NCI-H1092 treated with DMSO at 0.1 percent for 48 hours (cell line): ENCODE data around the gene BBS7.

Source experiments
- DNase-seq: peaks from one replicate; lab custom pipeline; 2025; lab: John Stamatoyannopoulos, UW

BBS7 gene

DNA sequence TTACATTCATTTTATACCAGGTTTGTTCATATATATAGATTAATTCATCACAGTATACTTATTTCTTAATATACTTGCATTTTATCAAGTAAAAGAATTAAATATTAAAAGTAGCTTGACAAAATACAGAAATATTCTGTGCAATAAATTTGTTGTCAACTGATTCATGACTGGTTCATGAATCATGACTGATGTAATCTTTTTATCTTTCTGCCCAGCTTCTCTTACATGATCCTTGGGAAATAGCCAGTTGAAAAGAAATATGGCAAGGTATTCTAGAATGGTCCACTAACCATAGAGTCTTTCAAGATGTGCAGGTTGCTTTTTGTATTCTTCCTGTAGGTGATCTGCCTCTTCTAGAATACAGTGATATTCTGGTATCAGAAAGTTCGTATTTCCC, 42.4 kb downstream of the BBS7 start:
- no peak for DNase-seq

DNA sequence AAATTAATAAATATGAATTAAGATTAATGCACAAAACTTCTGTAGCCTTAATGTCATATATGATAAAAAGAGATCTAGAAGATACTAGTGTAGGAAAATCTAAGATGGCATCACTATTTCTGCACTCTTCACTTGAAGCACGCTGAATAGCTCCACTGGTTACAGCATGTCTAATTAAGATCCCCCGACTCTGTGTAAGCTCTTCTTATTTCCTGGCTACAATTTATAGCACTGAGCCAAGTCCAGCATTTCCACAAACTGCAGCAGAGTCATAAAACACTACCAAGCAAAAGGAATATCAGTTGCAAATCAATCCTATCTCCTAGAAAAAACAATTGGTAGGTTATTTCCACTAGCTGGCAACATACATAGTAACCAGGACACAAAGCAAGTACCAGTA, 45.3 kb downstream of the BBS7 start:
- DNase-seq: no peak

DNA sequence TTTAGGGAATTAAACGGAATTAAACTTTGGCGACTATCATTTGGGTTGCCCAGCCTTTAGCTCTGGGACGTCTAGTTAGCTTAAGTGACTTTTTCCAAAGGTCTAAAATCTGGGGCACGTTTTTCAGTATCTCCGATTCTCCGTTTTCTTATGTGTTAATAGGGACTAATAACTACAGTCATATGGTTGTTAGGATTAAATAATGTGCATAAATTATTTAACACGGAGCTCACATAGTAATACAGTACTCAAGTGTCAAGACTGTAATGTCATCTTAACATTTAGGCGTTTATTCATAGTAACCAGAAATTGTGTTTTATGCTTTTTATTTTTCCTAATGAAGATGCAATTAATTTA, 46.1 kb downstream of the BBS7 start:
- no peak for DNase-seq

DNA sequence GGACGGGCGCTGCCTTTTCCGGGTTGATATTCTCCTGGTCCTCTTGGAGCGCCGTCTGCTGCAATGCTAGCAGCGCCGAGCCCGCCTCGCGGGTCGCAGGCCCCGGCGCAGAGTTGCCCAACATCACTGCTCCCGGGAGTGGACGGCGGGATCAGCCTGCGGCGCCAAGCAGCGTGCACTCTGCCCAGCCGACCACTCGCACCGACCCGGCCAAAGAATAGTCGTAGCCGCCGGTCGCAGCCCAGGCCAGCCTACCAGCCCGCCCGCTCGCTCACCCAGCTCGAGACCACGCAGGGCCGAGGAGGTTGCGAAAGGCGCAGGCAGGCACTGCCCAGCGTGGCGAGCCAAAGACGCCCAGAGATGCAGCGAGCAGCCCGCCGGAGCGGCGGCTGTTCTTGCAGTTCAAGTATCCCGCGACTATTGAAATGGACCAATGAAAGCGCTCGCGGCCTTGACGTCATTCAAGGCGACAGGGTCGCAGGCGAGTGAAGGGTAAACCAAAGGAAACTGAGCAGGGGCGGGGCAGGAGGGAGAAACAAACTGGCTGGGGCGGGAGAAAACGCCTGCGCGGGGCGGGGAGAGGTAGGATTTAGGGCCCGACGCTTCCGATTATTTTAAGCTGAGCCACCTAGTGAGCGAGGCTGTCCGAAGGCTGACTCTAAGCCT, 46.6 kb downstream of the BBS7 start, which contains the start of gene CCNA2:
Gene CCNA2, minus strand, starts transcription at position 379 of the 666 bp plus-strand sequence. Its CDS starts 255 bp downstream, at position 124.
- peak; percentile 92 for DNase-seq

DNA sequence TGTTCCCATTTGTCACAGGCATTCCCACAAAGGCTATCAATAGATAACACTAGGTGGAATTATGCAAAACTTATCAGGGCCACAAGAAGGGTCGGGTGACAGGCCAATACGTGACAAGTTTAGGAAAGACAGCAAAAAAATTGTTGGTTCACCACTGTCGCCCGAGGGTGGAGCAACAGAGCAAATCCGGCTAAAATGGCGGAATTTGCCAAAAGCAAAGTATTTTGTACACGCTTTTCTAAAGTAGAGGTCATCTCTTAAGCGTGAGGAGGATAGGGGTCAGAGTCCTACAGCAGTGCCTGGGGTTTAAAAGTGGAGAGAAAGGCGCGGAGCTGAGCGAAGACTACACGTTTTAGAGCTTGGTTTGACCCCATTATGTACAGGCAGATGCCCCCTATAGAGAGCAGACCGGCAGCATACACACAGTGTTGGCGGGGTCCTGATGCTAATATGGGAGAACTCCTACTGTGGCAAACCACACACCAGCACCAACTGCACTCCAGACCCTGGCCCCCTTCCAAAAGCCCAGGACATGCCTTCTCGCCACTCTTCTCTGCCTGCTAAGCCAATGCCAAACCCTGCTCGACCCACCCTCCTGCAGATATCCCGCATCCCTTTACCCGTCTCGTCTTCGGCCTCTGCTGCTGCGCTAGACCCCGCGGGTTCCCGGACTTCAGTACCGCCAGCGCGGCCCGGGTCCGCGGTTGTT, 47.3 kb downstream of the BBS7 start:
- peak; percentile 47 for DNase-seq

DNA sequence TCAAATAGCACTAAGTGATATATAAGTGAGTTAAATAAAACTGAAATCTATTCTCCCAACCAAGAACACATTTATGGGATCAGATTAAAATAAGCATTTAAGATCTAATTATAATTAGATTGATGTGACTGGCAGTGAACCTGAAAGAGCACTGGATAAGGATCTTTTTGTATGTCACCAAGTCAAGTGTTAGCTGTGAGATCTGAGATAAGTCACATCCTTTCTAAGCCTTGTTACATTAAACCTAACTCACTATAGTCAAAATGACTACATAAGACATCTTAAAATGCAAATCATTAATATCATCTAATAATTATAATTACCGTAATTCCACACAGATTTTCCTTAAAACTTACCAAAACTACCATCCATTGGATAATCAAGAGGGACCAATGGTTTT, 48.2 kb downstream of the BBS7 start:
- no peak for DNase-seq

DNA sequence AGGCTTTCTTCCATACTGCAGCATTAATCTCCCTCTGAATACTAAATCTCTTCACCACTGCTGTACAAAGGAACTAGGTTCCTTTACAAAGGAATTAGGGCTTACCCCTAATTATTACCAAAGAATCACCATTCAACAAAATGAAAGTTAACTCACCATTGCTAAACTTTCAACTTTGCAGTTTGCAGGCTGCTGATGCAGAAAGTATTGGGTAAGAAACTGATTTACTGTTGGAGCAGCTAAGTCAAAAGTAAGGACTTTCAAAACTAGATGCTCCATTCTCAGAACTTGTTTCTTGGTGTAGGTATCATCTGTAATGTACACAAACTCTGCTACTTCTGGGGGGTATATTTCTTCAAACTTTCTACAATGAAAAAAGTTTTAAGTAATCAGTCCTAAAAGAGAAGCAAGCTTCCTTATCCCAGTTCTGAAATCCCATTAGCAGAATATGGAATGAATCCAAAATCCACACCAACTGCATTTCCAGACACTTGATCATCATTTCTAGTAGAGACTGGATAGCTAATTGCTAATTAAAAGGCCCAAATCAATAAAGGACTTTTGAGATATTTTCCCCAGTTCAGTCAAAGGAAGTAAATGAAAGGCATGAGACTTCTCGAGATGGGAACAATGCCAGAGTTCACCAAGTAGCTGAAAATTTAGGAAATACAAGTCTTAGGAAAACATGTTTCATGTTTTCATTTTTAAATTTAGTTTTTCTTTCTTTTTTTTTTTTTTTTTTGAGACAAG, 50.9 kb downstream of the BBS7 start:
- no peak for DNase-seq

DNA sequence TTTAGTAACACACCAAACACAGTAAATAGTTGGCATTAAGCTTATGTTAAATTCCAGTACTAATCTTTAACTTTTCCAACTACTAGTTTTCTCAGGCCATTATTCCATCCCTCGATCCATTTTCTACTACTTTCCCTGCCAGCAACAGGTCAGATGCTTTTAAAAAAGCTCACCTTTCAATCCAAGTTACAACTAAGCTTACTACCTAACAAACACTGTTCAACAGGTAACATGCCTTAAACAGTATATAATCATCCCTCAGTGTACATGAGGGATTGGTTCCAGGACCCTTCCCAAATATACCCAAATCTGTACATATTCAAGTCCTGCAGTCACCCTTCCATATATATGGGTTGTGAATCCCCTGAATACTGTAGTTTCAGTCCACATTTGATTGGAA, 52.1 kb downstream of the BBS7 start:
- DNase-seq: no peak

DNA sequence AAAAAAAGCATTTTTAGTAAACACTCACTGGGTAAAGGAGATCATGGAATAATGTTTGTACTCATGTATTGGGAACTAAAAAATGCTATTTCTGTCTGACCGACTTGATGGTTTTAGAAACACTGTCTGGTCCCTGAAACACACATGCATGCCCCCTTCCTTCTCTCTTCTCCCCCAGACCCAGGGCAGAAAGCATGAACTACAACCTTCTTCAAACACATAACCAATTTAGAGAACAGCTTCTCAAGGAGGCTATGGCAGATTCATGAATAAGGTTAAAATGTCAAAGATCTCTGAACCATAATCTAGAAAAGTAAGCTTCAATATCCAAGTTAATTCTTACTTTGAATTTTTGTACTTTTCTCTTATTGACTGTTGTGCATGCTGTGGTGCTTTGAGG, 52.6 kb downstream of the BBS7 start:
- no peak for DNase-seq

DNA sequence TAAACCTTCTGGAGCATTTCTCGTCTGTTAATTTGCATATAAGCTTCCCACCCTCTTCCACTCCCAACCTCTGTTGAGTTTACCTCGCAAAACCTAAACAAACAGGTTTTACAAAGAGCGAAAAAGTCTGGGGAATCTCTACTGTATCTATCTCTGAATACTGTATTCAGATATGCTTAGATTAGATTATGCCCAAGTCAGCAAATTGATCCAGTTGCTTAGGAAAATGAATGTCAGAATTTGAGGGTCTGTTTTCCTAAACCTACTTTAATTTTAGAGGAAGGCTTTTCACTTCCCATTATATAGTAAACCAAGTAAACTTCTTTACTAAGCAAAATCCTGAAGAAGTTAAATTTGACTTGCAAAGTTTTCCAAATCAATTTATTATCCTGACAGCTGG, 53.3 kb downstream of the BBS7 start:
- no peak for DNase-seq

DNA sequence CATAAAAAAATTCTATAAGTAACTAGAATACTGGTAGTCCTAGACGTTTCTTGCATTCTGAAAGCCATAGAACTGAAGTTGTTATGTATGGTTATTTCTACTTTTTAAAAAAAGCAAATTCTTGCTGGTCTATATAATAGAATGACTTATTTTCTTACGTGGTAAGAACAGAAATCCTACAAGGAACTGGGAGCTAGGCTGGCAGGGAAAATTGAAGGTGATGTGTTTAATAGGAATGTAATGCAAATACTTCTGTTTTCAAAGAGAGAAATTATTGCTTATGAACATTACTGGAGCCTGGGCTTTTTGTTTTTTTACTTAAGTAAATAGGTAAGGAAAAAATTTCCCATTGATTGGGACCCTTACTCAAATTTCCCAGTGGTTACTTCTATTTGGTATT, 55.5 kb downstream of the BBS7 start:
- no peak for DNase-seq

DNA sequence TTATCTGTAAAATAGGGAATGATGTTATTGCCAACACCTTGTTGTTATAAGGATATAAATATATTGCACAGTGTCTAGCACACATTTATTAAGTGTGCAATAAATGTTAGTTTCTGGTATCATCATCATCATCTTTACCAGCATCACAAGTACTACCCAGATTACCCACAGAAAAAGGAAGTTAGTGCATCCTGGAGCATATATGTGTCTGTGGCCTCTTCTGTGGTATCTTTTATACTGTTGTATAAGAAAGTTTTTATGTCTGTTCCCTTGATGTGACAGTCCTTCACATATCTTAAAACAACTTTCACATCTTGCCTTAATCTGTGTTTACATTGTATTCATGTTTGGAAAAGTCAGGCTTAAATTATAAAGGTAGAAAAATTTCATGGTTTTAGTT, 59.2 kb downstream of the BBS7 start:
- no peak for DNase-seq

DNA sequence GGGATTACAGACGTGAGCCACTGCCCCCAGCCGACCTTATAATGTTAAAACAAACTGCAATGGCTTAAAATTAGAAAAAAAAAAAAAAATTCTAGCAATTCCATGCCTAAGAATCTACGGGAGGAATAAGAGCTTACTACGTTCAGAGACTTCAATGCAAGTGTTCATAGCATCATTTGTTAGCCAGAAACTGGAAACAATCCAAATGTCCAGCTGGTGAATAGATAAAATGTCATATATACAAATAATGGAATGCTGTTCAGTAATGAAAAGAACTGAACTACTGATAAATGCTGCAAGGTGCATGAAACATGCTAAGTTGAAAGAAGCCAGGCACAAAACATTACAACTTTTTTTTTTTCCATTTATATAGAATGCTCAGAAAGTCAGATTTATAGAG, 63.9 kb downstream of the BBS7 start:
- no peak for DNase-seq

DNA sequence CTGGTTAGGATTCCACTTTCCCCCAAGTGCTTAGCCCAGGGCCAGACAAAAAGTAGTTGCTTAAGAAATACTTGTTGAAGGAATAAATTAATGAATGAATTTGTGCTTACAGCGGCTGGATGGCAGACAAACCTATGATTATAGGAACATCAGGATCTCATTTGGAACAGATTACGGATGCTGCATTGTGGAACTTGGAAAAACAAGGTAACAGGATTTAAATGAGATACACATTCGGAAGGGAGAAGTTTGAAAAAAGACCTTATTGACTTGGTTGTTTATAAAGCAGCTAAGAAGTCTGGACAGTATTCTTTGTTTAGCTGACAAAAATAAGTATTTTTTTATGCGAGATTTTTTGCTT, 68.6 kb downstream of the BBS7 start:
- no peak for DNase-seq

DNA sequence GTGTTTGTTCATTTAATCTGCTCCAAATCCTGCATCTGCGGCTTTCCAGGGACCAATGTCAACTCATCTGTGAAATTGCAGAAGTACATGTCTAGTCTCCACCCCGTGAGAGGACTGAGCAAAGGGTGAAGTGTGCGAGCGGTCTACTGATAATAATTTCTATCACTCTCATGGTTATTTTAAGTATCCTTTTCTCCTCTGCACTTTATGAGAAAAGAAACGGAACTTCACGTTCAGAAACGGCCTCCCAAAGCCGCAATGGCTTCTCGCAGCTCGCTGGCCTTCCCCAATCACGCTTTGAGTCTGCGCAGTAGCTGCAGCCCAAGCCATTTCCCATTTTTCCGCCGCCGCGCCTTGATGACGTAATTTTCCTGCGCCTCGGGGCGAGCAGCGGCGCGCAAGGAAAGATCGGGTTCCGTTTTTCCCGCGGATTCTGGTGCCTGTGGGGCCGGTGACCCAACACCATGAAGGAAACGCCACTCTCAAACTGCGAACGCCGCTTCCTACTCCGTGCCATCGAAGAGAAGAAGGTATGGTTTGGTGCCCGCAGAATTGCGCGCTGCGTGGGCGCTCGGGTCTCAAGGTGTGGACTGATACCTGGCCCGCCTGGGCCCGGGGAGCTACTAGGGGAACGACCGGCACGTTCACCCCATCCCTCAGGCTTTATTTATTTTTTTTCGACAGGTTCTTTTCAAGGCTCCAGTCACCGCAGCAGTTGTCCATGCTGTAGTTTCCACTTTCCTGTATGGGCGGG, 69.1 kb downstream of the BBS7 start, which contains the start of gene EXOSC9:
Gene EXOSC9, plus strand, starts transcription at position 363 of the 754 bp plus-strand sequence. Its CDS starts 102 bp downstream, at position 465.
- peak; percentile 87 for DNase-seq

DNA sequence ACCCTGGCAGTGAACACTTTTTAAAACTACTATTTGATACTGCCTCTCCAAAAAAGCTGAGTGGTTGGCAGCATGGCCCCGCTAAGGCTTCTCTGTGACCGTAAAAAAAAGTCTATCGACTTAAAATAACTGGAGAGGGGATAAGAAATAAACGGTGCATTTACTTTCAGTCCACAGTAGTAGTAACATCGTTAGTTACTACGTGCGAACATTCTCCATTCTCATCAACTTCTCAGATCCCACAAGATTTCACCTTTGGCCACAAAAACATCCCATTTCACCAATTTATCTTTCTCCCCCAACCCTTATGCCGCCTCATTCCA, 69.7 kb downstream of the BBS7 start:
- DNase-seq: no peak

DNA sequence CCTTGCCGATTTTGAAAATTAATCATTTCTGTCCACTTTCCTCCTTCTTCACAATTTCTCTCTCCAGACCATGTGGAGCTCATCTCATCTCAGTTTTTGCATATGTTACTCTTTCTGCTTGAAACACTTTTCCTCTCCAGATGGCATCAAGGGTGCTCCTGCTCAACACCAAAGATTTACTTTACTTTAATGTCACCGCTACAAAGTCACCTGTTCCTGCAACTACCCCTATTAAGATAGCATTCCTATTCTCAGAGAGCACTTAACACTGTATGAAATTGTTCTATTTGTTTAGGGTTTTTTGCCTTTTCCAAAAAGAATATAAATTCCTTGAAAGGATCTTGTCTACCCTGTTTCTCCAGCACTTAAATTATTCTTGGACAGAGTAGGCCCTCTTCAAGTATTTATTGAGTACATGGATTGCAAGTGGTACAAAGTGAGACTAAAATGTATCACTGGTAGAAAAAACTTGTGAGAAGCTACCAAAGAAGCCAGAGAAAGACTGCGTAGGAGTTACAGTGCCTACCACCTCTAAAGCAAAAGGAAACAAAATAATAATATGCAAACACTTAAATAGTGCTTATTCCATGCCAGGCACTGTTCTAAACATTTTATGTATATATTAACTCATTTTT, 70.3 kb downstream of the BBS7 start:
- DNase-seq: no peak

DNA sequence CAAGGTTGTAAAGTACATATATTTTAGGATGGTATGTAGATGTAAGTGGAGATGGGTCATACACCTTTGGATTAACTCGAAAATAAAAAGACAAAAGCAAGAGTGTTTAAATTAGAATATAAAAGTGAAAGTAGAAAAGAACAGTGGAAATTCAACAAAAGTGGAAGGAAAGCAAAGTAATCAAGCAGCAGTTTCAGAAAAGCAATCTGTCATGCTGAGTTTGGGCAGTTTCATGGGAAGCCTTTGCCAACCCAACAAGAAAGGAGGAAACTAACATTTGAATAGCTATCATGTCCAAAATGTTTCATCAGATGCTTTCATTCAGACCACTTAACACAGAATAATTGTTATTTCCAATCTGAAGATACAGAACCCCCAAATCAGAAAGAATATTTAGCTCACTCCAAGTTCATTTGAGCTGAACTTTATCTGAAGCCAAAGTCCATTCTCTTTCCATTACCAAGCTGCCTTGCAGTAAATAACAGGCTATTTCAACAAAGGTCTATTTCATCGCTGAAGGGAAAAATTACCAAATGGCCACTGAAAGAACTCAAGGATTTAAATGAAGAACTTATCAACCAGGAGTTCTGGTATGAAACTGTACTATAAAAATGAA, 71.0 kb downstream of the BBS7 start:
- no peak for DNase-seq

DNA sequence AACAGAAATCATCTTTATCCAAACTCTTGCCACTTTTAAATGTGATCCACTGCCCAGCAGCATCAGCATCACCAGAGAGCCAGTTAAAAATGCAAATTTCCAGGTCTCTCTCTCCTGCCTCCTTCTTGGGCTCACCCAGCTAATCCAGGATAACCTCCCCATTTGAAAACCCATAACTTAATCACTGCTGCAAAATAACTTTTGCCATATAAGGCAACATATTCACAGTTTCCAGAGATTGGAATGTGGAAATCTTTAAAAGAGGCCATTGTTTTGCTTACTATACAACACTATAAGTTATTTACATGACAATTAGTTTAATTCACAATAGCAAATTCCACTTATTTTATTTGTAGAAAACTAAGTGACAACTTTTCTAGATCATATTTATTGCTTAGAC, 74.0 kb downstream of the BBS7 start:
- no peak for DNase-seq

DNA sequence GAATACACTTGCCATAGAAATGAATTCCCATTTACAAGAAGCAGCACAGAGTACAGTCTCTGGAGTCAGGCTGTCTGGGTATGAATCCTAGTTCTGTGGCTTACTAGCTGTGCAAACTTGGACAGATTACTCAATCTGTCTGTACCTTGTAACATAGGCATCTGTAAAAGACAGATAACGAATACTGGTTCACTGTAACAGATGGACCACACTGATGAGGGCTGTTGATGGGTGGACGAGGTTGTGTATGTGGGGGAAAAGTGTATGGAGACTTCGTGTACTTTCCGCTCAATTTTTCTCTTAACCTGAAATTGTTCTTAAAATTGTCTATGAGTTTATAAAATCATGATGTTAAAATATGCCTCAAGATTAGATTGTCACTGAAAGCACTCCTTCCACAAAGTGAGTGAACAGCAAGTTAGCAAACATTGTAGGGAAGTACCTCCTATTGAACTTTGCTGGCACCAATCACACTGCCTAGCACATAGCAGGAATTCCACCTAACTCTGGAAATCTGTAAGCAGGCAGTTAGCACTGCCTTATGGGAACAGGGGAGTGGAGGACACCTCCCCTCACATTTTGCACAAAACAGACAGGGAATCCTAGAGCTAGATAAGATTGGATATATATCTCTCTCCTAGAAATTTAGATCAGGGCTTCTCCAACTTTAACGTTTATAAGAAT, 75.6 kb downstream of the BBS7 start:
- DNase-seq: no peak

DNA sequence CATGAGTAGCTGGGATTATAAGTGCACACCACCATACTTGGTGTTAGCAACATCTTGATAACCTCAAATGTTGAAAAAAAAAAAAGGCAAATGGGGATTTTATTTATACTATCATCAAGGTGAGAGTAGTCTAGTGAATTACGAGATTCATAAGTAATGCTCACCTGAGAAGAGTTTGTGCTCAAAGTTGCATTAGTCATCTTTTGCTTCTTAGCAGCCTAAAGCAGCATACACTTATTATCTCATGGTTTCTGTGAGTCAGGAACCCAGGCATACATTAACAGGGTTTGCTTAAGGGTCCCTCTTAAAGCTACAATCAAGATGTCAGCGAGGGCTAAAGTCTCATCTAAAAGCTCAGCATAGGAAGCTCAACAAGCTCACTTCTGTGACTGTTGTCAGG, 77.3 kb downstream of the BBS7 start:
- DNase-seq: no peak
